HG02970 (cell line): ENCODE data around the gene SORCS2.

ENCODE experiments used
- ATAC-seq: cut with Tn5 transposase; IDR thresholded peaks from one replicate; pipeline ENCODE4 v1.9.1; 2021; ENCODE audit warnings: mild to moderate bottlenecking, moderate library complexity, moderate number of reproducible peaks; ENCODE audit not compliant: unreplicated experiment, low FRiP score

SORCS2 gene

GRCh38 chr4:7281691-7282665, 89.6 kb downstream of the SORCS2 start:
- ATAC-seq, result no peak

GRCh38 chr4:7282786-7283440, 90.6 kb downstream of the SORCS2 start:
- no peak for ATAC-seq

- no peak for ATAC-seq
Observed at GRCh38 chr4:7285244-7286094, 93.1 kb downstream of the SORCS2 start.

- ATAC-seq, result no peak
Observed at GRCh38 chr4:7286170-7286569, 93.8 kb downstream of the SORCS2 start.

- ATAC-seq, result no peak
Observed at GRCh38 chr4:7286798-7287197, 94.5 kb downstream of the SORCS2 start.

GRCh38 chr4:7287274-7287917, 95.1 kb downstream of the SORCS2 start:
- ATAC-seq, result no peak

- no peak for ATAC-seq
Observed at GRCh38 chr4:7287918-7288280, 95.6 kb downstream of the SORCS2 start.

- ATAC-seq, result no peak
Observed at GRCh38 chr4:7288751-7289523, 96.6 kb downstream of the SORCS2 start.

GRCh38 chr4:7289589-7289988, 97.3 kb downstream of the SORCS2 start:
- no peak for ATAC-seq

- no peak for ATAC-seq
Observed at GRCh38 chr4:7291372-7292114, 99.2 kb downstream of the SORCS2 start.

GRCh38 chr4:7293703-7294102, 101.4 kb downstream of the SORCS2 start:
- no peak for ATAC-seq

GRCh38 chr4:7294176-7294756, 101.9 kb downstream of the SORCS2 start:
- ATAC-seq, result no peak

GRCh38 chr4:7295197-7295910, 103.0 kb downstream of the SORCS2 start:
- no peak for ATAC-seq

- no peak for ATAC-seq
Observed at GRCh38 chr4:7295911-7296660, 103.7 kb downstream of the SORCS2 start.

GRCh38 chr4:7296661-7297335, 104.5 kb downstream of the SORCS2 start:
- ATAC-seq, result no peak

- no peak for ATAC-seq
Observed at GRCh38 chr4:7297374-7297773, 105.0 kb downstream of the SORCS2 start.

GRCh38 chr4:7297881-7298280, 105.5 kb downstream of the SORCS2 start:
- ATAC-seq, result no peak
